ENCODE data around the gene MEN1. TPM values are rescaled to one million over a fixed set of nuclear protein-coding genes. Genes with fewer than 3 reads are reported as not detected.

The MEN1 gene
- total and polyA plus RNA-seq, 8 donors = 8.7 to 25.3 (median 13.5) TPM

- peak overlapping the region in 1 of 4 donors; percentile 20 for H3K27ac ChIP-seq
- no peak for ATAC-seq
- WGBS, 2 donors = 10 to 11% methylated on average over 3 of the region's 3 CpGs
- intact Hi-C loops (cut with DNase I) = no loop called here
- no peak for FAIRE-seq
- peaks cover 0 to 40% (median 27%) of the 10 kb centered on the region in 3 donors for H3K4me1 ChIP-seq
- no peaks in the 10 kb centered on the region for H3K9me3 ChIP-seq
- H3K27me3 ChIP-seq = no peaks in the 10 kb centered on the region
- peaks cover 3 to 48% (median 33%) of the 10 kb centered on the region in 3 donors for H3K36me3 ChIP-seq
- DNase-seq = peak in 1 of 6 donors; percentile 13
- peak overlapping the region in 3 of 4 donors; percentile 45 to 99 (median 89) for H3K4me3 ChIP-seq
- TF ChIP-seq CTCF (IDR thresholded peaks at IDR 0.05) = no peak
Observed at GRCh38 chr11:64776875-64777274, 33.5 kb downstream of the MEN1 start.

GRCh38 chr11:64776425-64776824 is 33.9 kb downstream of the MEN1 start:
- H3K4me1 ChIP-seq = peaks cover 0 to 40% (median 27%) of the 10 kb centered on the region in 3 donors
- H3K36me3 ChIP-seq = peaks cover 3 to 52% (median 35%) of the 10 kb centered on the region in 3 donors

GRCh38 chr11:64774144-64774543 is 36.2 kb downstream of the MEN1 start:
- Histone ChIP-seq H3K36me3 (peaks cover 8 to 75% (median 54%) of the 10 kb centered on the region in 3 donors), H3K4me3 (no peak overlapping the region), H3K9me3 (no peaks in the 10 kb centered on the region), H3K27me3 (no peaks in the 10 kb centered on the region), H3K27ac (no peak overlapping the region), H3K4me1 (peaks cover 0 to 40% (median 21%) of the 10 kb centered on the region in 3 donors)
- no peak for TF ChIP-seq CTCF (IDR thresholded peaks at IDR 0.05)
- ATAC-seq (no peak), FAIRE-seq (no peak), DNase-seq (no peak)
- WGBS, 2 donors = 43 to 46% methylated on average over 5 of the region's 5 CpGs
- intact Hi-C loops (cut with DNase I) = no loop called here

More at GRCh38 chr11:64776425-64776824, 33.9 kb downstream of the MEN1 start:
- no peak for TF ChIP-seq CTCF (IDR thresholded peaks at IDR 0.05)
- H3K9me3 ChIP-seq = no peaks in the 10 kb centered on the region
- H3K27ac ChIP-seq = no peak overlapping the region
- no peak for FAIRE-seq
- no peak for ATAC-seq
- peak overlapping the region in 3 of 4 donors; percentile 45 to 99 (median 89) for H3K4me3 ChIP-seq
- intact Hi-C loops (cut with DNase I) = no loop called here
- DNase-seq = no peak
- H3K27me3 ChIP-seq = no peaks in the 10 kb centered on the region
- WGBS, 2 donors = 34 to 47% methylated on average over 6 of the region's 6 CpGs

- no peak for DNase-seq
- Histone ChIP-seq H3K36me3 (peaks cover 13 to 92% (median 71%) of the 10 kb centered on the region in 3 donors), H3K27me3 (no peaks in the 10 kb centered on the region), H3K9me3 (no peaks in the 10 kb centered on the region), H3K27ac (peak overlapping the region in 2 of 4 donors; percentile 3 to 24), H3K4me1 (peaks cover 0 to 40% (median 21%) of the 10 kb centered on the region in 3 donors), H3K4me3 (no peak overlapping the region)
- ATAC-seq = no peak
- no peak for FAIRE-seq
- intact Hi-C loops (cut with DNase I) = no loop called here
- WGBS, 2 donors = 70 to 82% methylated on average over 3 of the region's 3 CpGs
- no peak for TF ChIP-seq CTCF (IDR thresholded peaks at IDR 0.05)
Observed at GRCh38 chr11:64772303-64773018, 37.9 kb downstream of the MEN1 start.

- Histone ChIP-seq H3K4me3 (no peak overlapping the region), H3K27ac (peak overlapping the region in 1 of 4 donors; percentile 24), H3K4me1 (peaks cover 0 to 39% (median 21%) of the 10 kb centered on the region in 3 donors), H3K27me3 (no peaks in the 10 kb centered on the region), H3K36me3 (peaks cover 19 to 98% (median 77%) of the 10 kb centered on the region in 3 donors), H3K9me3 (no peaks in the 10 kb centered on the region)
- no peak for TF ChIP-seq CTCF (IDR thresholded peaks at IDR 0.05)
- 83 to 88% methylated on average over 2 of the region's 2 CpGs for WGBS, 2 donors
- ATAC-seq (no peak), FAIRE-seq (no peak), DNase-seq (no peak)
- intact Hi-C loops (cut with DNase I) = no loop called here
Observed at GRCh38 chr11:64771861-64772260, 38.5 kb downstream of the MEN1 start.
